ENCODE results near the gene AKAP8L. TPM values are rescaled to one million over a fixed set of nuclear protein-coding genes. Genes with fewer than 3 reads are reported as not detected.
A peak's percentile ranks its signal among the peaks of the same experiment; 100 is the strongest.

AKAP8L gene
- total and polyA plus RNA-seq, 9 donors = 52.8 to 84.5 (median 70.1) TPM

- H3K27ac ChIP-seq (ENCODE audit: low read length) = no peak overlapping the region
- peaks cover 52% of the 10 kb centered on the region for H3K4me1 ChIP-seq (ENCODE audit: control insufficient read depth, insufficient read depth, low read length)
- peaks cover 7% of the 10 kb centered on the region for H3K36me3 ChIP-seq (ENCODE audit: control insufficient read depth, insufficient read depth, low read length)
- H3K4me3 ChIP-seq (ENCODE audit: low read length) = no peak overlapping the region
- no peaks in the 10 kb centered on the region for H3K9me3 ChIP-seq (replicated peaks; ENCODE audit: control insufficient read depth, low read depth, low read length)
- WGBS (ENCODE audit: insufficient coverage) = 72% methylated on average over 12 of the region's 13 CpGs
- no peak for DNase-seq
- H3K27me3 ChIP-seq (ENCODE audit: control insufficient read depth, insufficient read depth, low read length) = peaks cover 2% of the 10 kb centered on the region
Observed at GRCh38 chr19:15442142-15442920, 23.5 kb upstream of the AKAP8L start.

- H3K27ac ChIP-seq (ENCODE audit: low read length) = no peak overlapping the region
- no CpG with 5 or more reads among the region's 3 CpGs for WGBS (ENCODE audit: insufficient coverage)
- H3K4me1 ChIP-seq (ENCODE audit: control insufficient read depth, insufficient read depth, low read length) = peaks cover 49% of the 10 kb centered on the region
- H3K27me3 ChIP-seq (ENCODE audit: control insufficient read depth, insufficient read depth, low read length) = peaks cover under 1% of the 10 kb centered on the region
- no peaks in the 10 kb centered on the region for H3K9me3 ChIP-seq (replicated peaks; ENCODE audit: control insufficient read depth, low read depth, low read length)
- H3K4me3 ChIP-seq (ENCODE audit: low read length) = no peak overlapping the region
- peaks cover 4% of the 10 kb centered on the region for H3K36me3 ChIP-seq (ENCODE audit: control insufficient read depth, insufficient read depth, low read length)
- no peak for DNase-seq
Observed at GRCh38 chr19:15441317-15441716, 22.5 kb upstream of the AKAP8L start.

DNA sequence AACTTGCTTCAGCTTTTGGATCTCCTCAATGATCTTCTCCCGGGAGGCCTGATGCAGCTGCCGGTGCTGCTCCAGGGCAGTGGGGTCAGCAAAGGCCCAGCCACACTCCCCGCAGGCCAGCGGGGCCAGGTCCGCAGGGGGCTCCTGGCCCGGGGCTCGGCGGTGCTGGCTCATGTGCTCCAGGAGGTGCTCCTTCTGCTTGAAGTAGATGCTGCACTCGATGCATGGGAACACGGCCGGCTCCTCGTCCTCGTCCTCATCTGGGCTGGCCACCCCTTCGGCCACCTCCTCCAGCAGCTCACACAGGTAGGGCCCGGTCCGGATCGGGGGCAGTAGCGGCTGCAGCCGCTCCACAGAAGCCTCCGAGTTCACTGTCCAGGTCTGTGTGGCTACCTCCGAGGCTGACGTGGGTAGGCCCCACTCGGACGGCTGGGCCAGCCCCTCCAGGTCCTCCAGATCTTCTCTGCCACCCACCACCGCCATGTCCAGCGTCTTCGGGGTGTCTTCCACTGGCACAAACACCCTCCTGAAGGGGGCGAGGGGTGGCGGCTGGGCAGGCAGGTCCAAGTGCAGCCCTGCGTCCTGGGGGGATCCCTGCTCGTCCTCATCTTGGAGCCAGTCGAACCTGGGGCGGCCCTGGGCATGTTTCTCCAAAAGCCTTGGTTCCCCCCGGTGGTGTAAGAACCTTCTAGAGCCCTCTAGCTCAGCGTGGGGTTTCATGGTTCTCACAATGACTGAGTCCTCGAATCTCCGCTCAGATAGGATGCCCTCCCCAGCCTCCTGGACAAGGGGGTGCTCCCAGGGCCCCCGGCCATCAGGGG is 21.2 kb upstream of the AKAP8L start:
- DNase-seq = no peak
- Histone ChIP-seq H3K9me3 (replicated peaks; ENCODE audit: control insufficient read depth, low read depth, low read length) (no peaks in the 10 kb centered on the region), H3K36me3 (ENCODE audit: control insufficient read depth, insufficient read depth, low read length) (peaks cover 4% of the 10 kb centered on the region), H3K27me3 (ENCODE audit: control insufficient read depth, insufficient read depth, low read length) (no peaks in the 10 kb centered on the region), H3K4me1 (ENCODE audit: control insufficient read depth, insufficient read depth, low read length) (peaks cover 36% of the 10 kb centered on the region), H3K27ac (ENCODE audit: low read length) (no peak overlapping the region), H3K4me3 (ENCODE audit: low read length) (no peak overlapping the region)
- 82% methylated on average over 35 of the region's 38 CpGs for WGBS (ENCODE audit: insufficient coverage)

DNA sequence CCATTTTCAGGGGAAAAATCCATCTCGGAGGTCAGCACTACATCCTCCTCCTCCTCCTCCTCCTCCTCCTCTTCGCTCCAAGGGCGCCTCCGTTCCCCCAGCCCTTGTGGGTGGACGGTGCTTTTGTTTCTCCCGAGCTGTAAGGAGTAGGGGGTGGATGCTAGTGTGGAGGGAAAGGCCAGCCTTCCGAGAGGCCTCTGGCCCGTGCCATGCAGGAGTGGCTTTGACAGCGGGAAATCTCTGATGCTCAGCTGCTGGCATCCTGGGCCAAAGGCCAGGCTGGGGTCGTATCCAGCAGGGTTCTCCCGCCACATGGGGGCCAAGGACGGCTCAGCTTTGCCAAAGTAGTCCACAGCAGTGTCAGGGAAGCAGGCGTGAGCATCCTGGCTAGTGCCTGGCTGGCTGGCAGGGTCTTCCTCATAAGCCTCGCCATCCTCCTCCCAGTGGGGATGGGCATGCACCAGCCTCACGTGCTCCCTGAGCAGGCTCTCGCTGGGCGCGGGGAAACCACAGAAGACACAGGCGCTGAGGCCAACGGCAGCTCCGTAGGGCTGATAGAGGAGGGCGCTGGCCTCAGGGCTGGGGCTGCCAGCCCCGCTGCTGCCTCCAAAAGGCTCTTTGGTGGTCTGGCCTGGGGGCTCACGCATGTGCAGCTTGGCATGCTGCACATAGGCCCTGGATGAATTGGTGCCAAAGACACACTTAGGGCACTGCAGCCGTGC is 20.5 kb upstream of the AKAP8L start:
- Histone ChIP-seq H3K36me3 (ENCODE audit: control insufficient read depth, insufficient read depth, low read length) (peaks cover 4% of the 10 kb centered on the region), H3K9me3 (replicated peaks; ENCODE audit: control insufficient read depth, low read depth, low read length) (no peaks in the 10 kb centered on the region), H3K27ac (ENCODE audit: low read length) (no peak overlapping the region), H3K4me1 (ENCODE audit: control insufficient read depth, insufficient read depth, low read length) (peaks cover 28% of the 10 kb centered on the region), H3K27me3 (ENCODE audit: control insufficient read depth, insufficient read depth, low read length) (no peaks in the 10 kb centered on the region), H3K4me3 (ENCODE audit: low read length) (no peak overlapping the region)
- 63% methylated on average over 18 of the region's 25 CpGs for WGBS (ENCODE audit: insufficient coverage)
- DNase-seq = peak; percentile 55

DNA sequence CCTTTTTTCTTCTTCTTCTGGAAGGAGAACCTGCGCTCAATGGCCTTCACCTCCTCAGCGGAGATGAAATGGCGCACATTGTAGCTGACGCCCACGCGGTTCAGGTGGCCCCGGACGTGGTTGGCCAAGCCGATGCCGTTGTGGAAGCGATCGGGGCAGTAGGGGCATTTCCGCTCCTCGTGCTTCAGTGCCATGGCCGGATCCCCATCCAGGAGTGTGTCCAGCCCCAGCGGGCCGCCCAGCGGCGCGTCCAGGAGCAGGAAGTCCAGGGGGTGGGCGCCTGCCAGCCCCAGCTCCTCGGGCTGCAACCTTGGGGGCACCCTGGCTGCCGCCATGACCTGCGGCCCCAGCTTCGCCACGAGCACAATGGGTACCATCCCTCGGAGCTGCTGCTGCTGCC is 19.8 kb upstream of the AKAP8L start:
- Histone ChIP-seq H3K27me3 (ENCODE audit: control insufficient read depth, insufficient read depth, low read length) (no peaks in the 10 kb centered on the region), H3K9me3 (replicated peaks; ENCODE audit: control insufficient read depth, low read depth, low read length) (no peaks in the 10 kb centered on the region), H3K4me1 (ENCODE audit: control insufficient read depth, insufficient read depth, low read length) (peaks cover 24% of the 10 kb centered on the region), H3K36me3 (ENCODE audit: control insufficient read depth, insufficient read depth, low read length) (peaks cover 4% of the 10 kb centered on the region), H3K27ac (ENCODE audit: low read length) (no peak overlapping the region), H3K4me3 (ENCODE audit: low read length) (no peak overlapping the region)
- WGBS (ENCODE audit: insufficient coverage) = 88% methylated on average over 26 of the region's 27 CpGs
- DNase-seq = no peak

- peaks cover 4% of the 10 kb centered on the region for H3K36me3 ChIP-seq (ENCODE audit: control insufficient read depth, insufficient read depth, low read length)
- H3K9me3 ChIP-seq (replicated peaks; ENCODE audit: control insufficient read depth, low read depth, low read length) = no peaks in the 10 kb centered on the region
- H3K27ac ChIP-seq (ENCODE audit: low read length) = no peak overlapping the region
- H3K27me3 ChIP-seq (ENCODE audit: control insufficient read depth, insufficient read depth, low read length) = no peaks in the 10 kb centered on the region
- no peak for DNase-seq
- no CpG with 5 or more reads among the region's 2 CpGs for WGBS (ENCODE audit: insufficient coverage)
- H3K4me3 ChIP-seq (ENCODE audit: low read length) = no peak overlapping the region
- H3K4me1 ChIP-seq (ENCODE audit: control insufficient read depth, insufficient read depth, low read length) = peaks cover 25% of the 10 kb centered on the region
Observed at GRCh38 chr19:15438124-15438496, 19.3 kb upstream of the AKAP8L start.

DNA sequence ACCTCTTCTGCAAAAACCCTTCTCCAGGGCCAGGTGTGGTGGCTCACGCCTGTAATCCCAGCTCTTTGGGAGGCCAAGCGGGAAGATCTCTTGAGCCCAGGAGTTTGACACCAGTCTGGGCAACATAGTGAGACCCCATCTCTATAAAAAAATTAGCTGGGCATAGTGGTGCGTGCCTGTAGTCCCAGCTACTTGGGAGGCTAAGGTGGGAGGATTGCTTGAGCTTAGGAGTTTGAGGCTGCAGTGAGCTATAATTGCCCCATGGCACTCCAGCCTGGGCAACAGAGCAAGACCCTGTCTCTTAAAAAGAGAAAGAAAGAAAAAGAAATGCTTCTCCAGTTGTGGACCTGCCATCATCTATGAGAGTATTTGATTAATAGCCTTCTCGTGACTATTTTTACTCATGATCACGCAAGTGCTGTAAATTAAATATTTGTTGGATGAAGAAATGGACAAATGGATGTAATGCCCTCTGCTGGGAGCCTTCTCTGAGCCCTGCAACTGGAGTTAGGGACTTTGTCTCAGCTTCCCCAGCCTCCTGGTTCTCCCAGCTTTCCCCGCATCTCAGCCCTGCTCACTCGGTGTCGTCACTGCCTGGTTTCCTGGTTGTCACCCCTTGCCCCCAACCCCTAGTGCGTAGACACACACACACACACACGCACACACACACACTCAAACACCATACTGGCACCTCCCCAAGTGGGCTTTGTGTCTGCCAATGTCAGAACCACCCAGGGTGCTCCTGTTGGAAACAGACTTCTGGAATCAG is 18.8 kb upstream of the AKAP8L start:
- Histone ChIP-seq H3K36me3 (ENCODE audit: control insufficient read depth, insufficient read depth, low read length) (peaks cover 4% of the 10 kb centered on the region), H3K9me3 (replicated peaks; ENCODE audit: control insufficient read depth, low read depth, low read length) (no peaks in the 10 kb centered on the region), H3K27ac (ENCODE audit: low read length) (no peak overlapping the region), H3K27me3 (ENCODE audit: control insufficient read depth, insufficient read depth, low read length) (no peaks in the 10 kb centered on the region), H3K4me3 (ENCODE audit: low read length) (no peak overlapping the region), H3K4me1 (ENCODE audit: control insufficient read depth, insufficient read depth, low read length) (peaks cover 28% of the 10 kb centered on the region)
- no peak for DNase-seq
- WGBS (ENCODE audit: insufficient coverage) = 88% methylated on average over 7 of the region's 10 CpGs

DNA sequence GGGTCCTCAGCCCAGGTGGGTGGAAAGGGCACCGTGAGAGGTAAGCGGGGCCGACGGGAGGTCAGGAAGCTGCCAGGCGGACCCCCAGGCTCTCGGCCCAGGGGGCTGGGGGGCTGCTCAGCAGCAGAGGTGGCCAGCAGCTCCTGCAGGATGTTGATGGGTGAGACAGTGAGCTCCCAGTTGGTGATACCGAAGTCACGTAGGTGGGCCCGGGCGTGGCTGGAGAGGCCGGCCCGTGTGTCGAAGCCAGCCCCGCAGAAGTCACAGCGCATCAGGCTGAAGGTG is 18.0 kb upstream of the AKAP8L start:
- H3K4me3 ChIP-seq (ENCODE audit: low read length) = no peak overlapping the region
- DNase-seq = no peak
- no peak overlapping the region for H3K27ac ChIP-seq (ENCODE audit: low read length)
- WGBS (ENCODE audit: insufficient coverage) = 79% methylated on average over 10 of the region's 15 CpGs
- no peaks in the 10 kb centered on the region for H3K9me3 ChIP-seq (replicated peaks; ENCODE audit: control insufficient read depth, low read depth, low read length)
- H3K36me3 ChIP-seq (ENCODE audit: control insufficient read depth, insufficient read depth, low read length) = peaks cover 4% of the 10 kb centered on the region
- H3K4me1 ChIP-seq (ENCODE audit: control insufficient read depth, insufficient read depth, low read length) = peaks cover 30% of the 10 kb centered on the region
- no peaks in the 10 kb centered on the region for H3K27me3 ChIP-seq (ENCODE audit: control insufficient read depth, insufficient read depth, low read length)

- no peak for DNase-seq
- H3K27me3 ChIP-seq (ENCODE audit: control insufficient read depth, insufficient read depth, low read length) = no peaks in the 10 kb centered on the region
- H3K4me1 ChIP-seq (ENCODE audit: control insufficient read depth, insufficient read depth, low read length) = peaks cover 35% of the 10 kb centered on the region
- H3K36me3 ChIP-seq (ENCODE audit: control insufficient read depth, insufficient read depth, low read length) = peaks cover 4% of the 10 kb centered on the region
- 77% methylated on average over 7 of the region's 10 CpGs for WGBS (ENCODE audit: insufficient coverage)
- H3K4me3 ChIP-seq (ENCODE audit: low read length) = no peak overlapping the region
- no peak overlapping the region for H3K27ac ChIP-seq (ENCODE audit: low read length)
- H3K9me3 ChIP-seq (replicated peaks; ENCODE audit: control insufficient read depth, low read depth, low read length) = no peaks in the 10 kb centered on the region
Observed at GRCh38 chr19:15436012-15436825, 17.4 kb upstream of the AKAP8L start.

Data from muscle of leg (tissue), 11 donors.